OCI-LY1 (cell line): ENCODE measurements around the gene KIF22.

Experiments
- H2AFZ ChIP-seq: fragments of 200-600 bp; sonication (generic), shearing (Covaris generic); 2 replicates; pipeline ENCODE4 v1.6.0; 2014; ENCODE audit warnings: antibody characterized with exemption, mild to moderate bottlenecking, low read length
- H3F3A ChIP-seq: fragments of 200-600 bp; sonication (generic), shearing (Covaris generic); 2 replicates; pipeline ENCODE4 v1.6.0; 2014; ENCODE audit warnings: mild to moderate bottlenecking, antibody characterized with exemption, low read length, moderate library complexity; ENCODE audit not compliant: insufficient read depth
- H3K27ac ChIP-seq: fragments of 200-600 bp; sonication (generic); 2 replicates; pipeline ENCODE4 v1.5.1; 2014; ENCODE audit warnings: low read length, mixed run types, mild to moderate bottlenecking, low read depth; ENCODE audit not compliant: poor library complexity, severe bottlenecking
- H3K27me3 ChIP-seq: fragments of 200-600 bp; sonication (generic); 2 replicates; pipeline ENCODE4 v1.6.0; 2014; ENCODE audit warnings: antibody characterized with exemption, mild to moderate bottlenecking, low read length, moderate library complexity; ENCODE audit not compliant: insufficient read depth
- H3K36me3 ChIP-seq: fragments of 200-600 bp; sonication (generic); 2 replicates; pipeline ENCODE4 v1.6.1; 2014; ENCODE audit warnings: mild to moderate bottlenecking, antibody characterized with exemption, low read length, moderate library complexity, mixed read lengths; ENCODE audit not compliant: insufficient read depth
- H3K4me1 ChIP-seq: fragments of 200-600 bp; sonication (generic); 2 replicates; pipeline ENCODE4 v1.5.1; 2014; ENCODE audit warnings: mild to moderate bottlenecking, low read length, moderate library complexity; ENCODE audit not compliant: insufficient read depth, severe bottlenecking
- H3K4me2 ChIP-seq: fragments of 200-600 bp; sonication (generic), shearing (Covaris generic); 2 replicates; pipeline ENCODE4 v1.6.1; 2014; ENCODE audit warnings: low read length
- H3K4me3 ChIP-seq: fragments of 200-600 bp; sonication (generic); 2 replicates; pipeline ENCODE4 v1.5.1; 2014; ENCODE audit warnings: low read length, low read depth, mild to moderate bottlenecking, mixed read lengths; ENCODE audit not compliant: poor library complexity, severe bottlenecking
- H3K79me2 ChIP-seq: fragments of 200-600 bp; shearing (Covaris generic); 2 replicates; pipeline ENCODE4 v1.6.1; 2016; ENCODE audit warnings: mixed run types, low read length, mixed read lengths; ENCODE audit not compliant: insufficient read depth
- H3K9ac ChIP-seq: fragments of 200-600 bp; sonication (generic), shearing (Covaris generic); 2 replicates; pipeline ENCODE4 v1.6.1; 2014; ENCODE audit warnings: mild to moderate bottlenecking, low read length, mixed read lengths
- H3K9me2 ChIP-seq: fragments of 200-600 bp; sonication (generic), shearing (Covaris generic); 2 replicates; pipeline ENCODE4 v1.6.1; 2014; ENCODE audit warnings: low read depth, mild to moderate bottlenecking, low read length, mixed read lengths
- H3K9me3 ChIP-seq: fragments of 200-600 bp; shearing (Covaris generic); 2 replicates; pipeline ENCODE4 v1.6.1; 2014; ENCODE audit warnings: low read length, mixed read lengths
- H4K20me1 ChIP-seq: fragments of 200-600 bp; sonication (generic), shearing (Covaris generic); 2 replicates; pipeline ENCODE4 v1.6.0; 2016; ENCODE audit warnings: mild to moderate bottlenecking, low read length; ENCODE audit not compliant: insufficient read depth
- EZH2 ChIP-seq: fragments of 200-600 bp; sonication (generic), shearing (Covaris generic); IDR thresholded peaks from 2 replicates; pipeline ENCODE4 v1.8.0; 2017; ENCODE audit warnings: borderline replicate concordance, mixed run types, mild to moderate bottlenecking, antibody characterized with exemption, low read length, moderate library complexity, mixed read lengths
- TF ChIP-seq, protein P1 (sequence below): fragments of 200-600 bp; sonication (generic), shearing (Covaris generic); IDR thresholded peaks from 2 replicates; pipeline ENCODE4 v1.5.1; 2017; ENCODE audit warnings: mild to moderate bottlenecking, antibody characterized with exemption, low read length, moderate library complexity, mixed read lengths

Gene KIF22

GRCh38 chr16:29849505-29849904, 59.0 kb downstream of the KIF22 start:
- no peaks in the 10 kb centered on the region for H3K9me3 ChIP-seq
- H3K4me1 ChIP-seq, result no peaks in the 10 kb centered on the region
- no peaks in the 10 kb centered on the region for H3K9me2 ChIP-seq
- no peaks in the 10 kb centered on the region for H3F3A ChIP-seq
- no peak overlapping the region for H3K27ac ChIP-seq
- no peak overlapping the region for H3K4me2 ChIP-seq
- TF ChIP-seq, protein P1, sequence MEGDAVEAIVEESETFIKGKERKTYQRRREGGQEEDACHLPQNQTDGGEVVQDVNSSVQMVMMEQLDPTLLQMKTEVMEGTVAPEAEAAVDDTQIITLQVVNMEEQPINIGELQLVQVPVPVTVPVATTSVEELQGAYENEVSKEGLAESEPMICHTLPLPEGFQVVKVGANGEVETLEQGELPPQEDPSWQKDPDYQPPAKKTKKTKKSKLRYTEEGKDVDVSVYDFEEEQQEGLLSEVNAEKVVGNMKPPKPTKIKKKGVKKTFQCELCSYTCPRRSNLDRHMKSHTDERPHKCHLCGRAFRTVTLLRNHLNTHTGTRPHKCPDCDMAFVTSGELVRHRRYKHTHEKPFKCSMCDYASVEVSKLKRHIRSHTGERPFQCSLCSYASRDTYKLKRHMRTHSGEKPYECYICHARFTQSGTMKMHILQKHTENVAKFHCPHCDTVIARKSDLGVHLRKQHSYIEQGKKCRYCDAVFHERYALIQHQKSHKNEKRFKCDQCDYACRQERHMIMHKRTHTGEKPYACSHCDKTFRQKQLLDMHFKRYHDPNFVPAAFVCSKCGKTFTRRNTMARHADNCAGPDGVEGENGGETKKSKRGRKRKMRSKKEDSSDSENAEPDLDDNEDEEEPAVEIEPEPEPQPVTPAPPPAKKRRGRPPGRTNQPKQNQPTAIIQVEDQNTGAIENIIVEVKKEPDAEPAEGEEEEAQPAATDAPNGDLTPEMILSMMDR, result no peak
- no peak for TF ChIP-seq EZH2
- H3K79me2 ChIP-seq, result no peaks in the 10 kb centered on the region
- no peak overlapping the region for H2AFZ ChIP-seq
- H3K9ac ChIP-seq, result no peak overlapping the region
- no peaks in the 10 kb centered on the region for H4K20me1 ChIP-seq
- H3K36me3 ChIP-seq, result no peaks in the 10 kb centered on the region
- H3K27me3 ChIP-seq, result no peaks in the 10 kb centered on the region
- H3K4me3 ChIP-seq, result no peak overlapping the region

DNA sequence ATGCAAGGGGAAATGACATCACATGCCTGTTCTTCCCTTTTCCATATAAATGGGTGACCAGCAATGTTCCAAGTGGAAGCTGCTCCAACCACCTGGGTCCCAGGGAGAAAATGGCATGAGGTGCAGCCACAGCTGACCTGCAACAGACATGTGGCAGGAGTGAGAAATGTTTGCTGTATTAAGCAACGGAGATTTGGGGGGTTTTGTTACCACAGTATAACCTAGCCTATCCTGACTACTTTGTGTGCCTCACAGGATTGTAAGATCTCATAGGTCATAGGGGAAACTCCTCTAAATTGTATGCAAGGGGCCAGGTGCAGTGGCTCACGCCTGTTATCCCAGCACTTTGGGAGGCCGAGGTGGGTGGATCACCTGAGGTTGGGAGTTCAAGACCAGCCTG, 60.4 kb downstream of the KIF22 start:
- Histone ChIP-seq H4K20me1 (no peaks in the 10 kb centered on the region), H3K9me3 (no peaks in the 10 kb centered on the region), H3K4me2 (no peak overlapping the region), H2AFZ (no peak overlapping the region), H3K4me3 (no peak overlapping the region), H3K36me3 (no peaks in the 10 kb centered on the region), H3K4me1 (no peaks in the 10 kb centered on the region), H3K9ac (no peak overlapping the region), H3K79me2 (no peaks in the 10 kb centered on the region), H3F3A (no peaks in the 10 kb centered on the region), H3K27ac (no peak overlapping the region), H3K27me3 (no peaks in the 10 kb centered on the region), H3K9me2 (no peaks in the 10 kb centered on the region)
- TF ChIP-seq EZH2, result no peak
- TF ChIP-seq, protein P1, result no peak

DNA sequence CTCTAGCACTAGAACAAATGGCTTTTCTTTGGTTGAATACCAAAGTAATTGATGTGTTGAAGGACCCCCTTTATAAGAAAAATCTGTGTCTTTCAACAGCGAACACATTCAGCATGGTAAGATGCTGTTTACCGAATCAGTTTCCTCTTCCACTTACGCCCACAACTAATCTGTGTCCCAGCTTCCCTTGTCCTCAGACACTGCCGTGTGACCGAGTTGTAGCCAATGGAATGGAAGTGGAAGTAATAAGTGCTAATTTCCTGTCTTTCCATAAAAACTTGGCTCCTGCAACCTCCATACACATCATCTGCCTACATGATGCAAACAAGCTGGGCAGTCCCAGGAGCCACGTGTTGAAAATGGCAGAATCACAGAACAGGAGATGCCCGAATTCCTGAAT, 62.1 kb downstream of the KIF22 start:
- no peak overlapping the region for H3K27ac ChIP-seq
- H3K9ac ChIP-seq, result no peak overlapping the region
- TF ChIP-seq EZH2, result no peak
- TF ChIP-seq, protein P1, result no peak
- no peaks in the 10 kb centered on the region for H4K20me1 ChIP-seq
- no peak overlapping the region for H2AFZ ChIP-seq
- H3K4me3 ChIP-seq, result no peak overlapping the region
- no peaks in the 10 kb centered on the region for H3K9me2 ChIP-seq
- no peaks in the 10 kb centered on the region for H3K36me3 ChIP-seq
- no peaks in the 10 kb centered on the region for H3K27me3 ChIP-seq
- no peaks in the 10 kb centered on the region for H3K4me1 ChIP-seq
- no peaks in the 10 kb centered on the region for H3K9me3 ChIP-seq
- H3K79me2 ChIP-seq, result no peaks in the 10 kb centered on the region
- H3K4me2 ChIP-seq, result no peak overlapping the region
- H3F3A ChIP-seq, result no peaks in the 10 kb centered on the region
